A549 (cell line): ENCODE results near the gene CCDC40. TPM values are rescaled to one million over a fixed set of nuclear protein-coding genes. Genes with fewer than 3 reads are reported as not detected.

ENCODE experiments used
- ATAC-seq, 2 experiments: fragments of 200-7000 bp in 1 of 2; fragments of >200 bp in 1 of 2; cut with Nextera tagmentation in 1 of 2; cut with Tn5 transposase in 1 of 2; 3 replicates each; pipeline versions ENCODE4 v1.8.0 to v1.9.1; 2018 to 2020; ENCODE audit warnings: mild to moderate bottlenecking in 1 of 2, moderate library complexity in 1 of 2
- CTCF ChIA-PET: fragments of 300-600 bp; sonication (Branson Sonifier 250); formaldehyde crosslinking; extraction: SDS; loops from one replicate; lab custom pipeline; 2021; ENCODE audit warnings: antibody characterized with exemption, inconsistent platforms; lab: Yijun Ruan, JAX
- POLR2A ChIA-PET: fragments of 350-600 bp; formaldehyde crosslinking; extraction: SDS; loops from one replicate; lab custom pipeline; 2021; ENCODE audit warnings: antibody characterized with exemption, inconsistent platforms; lab: Yijun Ruan, JAX
- DNase-seq, 2 experiments: peaks; one replicate each; pipeline versions ENCODE4 v3.0.0 to v3.0.0-alpha.2; 2011 to 2016; ENCODE audit warnings: low read depth in 1 of 2, low spot score in 1 of 2
- FAIRE-seq: peaks from 2 replicates; lab custom pipeline; 2011; peaks lifted over from hg19 to GRCh38; lab: Jason Lieb, UNC
- H3K27ac ChIP-seq, 2 experiments: fragments of >200 bp; sonication (Bioruptor Twin); formaldehyde crosslinking; 3 replicates each; pipeline ENCODE4 v1.5.1; 2016 to 2017
- H3K4me1 ChIP-seq: fragments of >200 bp; sonication (Bioruptor Twin); formaldehyde crosslinking; 3 replicates; pipeline ENCODE4 v1.6.1; 2016
- H3K4me2 ChIP-seq: fragments of >200 bp; sonication (Bioruptor Twin); formaldehyde crosslinking; 3 replicates; pipeline ENCODE4 v1.6.1; 2016
- H3K4me3 ChIP-seq: fragments of >200 bp; sonication (Bioruptor Twin); formaldehyde crosslinking; 3 replicates; pipeline ENCODE4 v1.5.1; 2016
- H3K9me3 ChIP-seq: fragments of >200 bp; sonication (Bioruptor Twin); formaldehyde crosslinking; 3 replicates; pipeline ENCODE4 v1.6.1; 2016
- BCL3 ChIP-seq: fragments of >200 bp; sonication (Bioruptor Twin); formaldehyde crosslinking; IDR thresholded peaks from 3 replicates; pipeline ENCODE4 v1.6.1; 2016
- BHLHE40 ChIP-seq: IDR thresholded peaks from 2 replicates; pipeline ENCODE4 v1.6.1; 2012; ENCODE audit warnings: low read depth, low read length, inconsistent platforms
- CBX2 ChIP-seq: fragments of 200-600 bp; sonication (generic); IDR thresholded peaks from 2 replicates; pipeline ENCODE4 v1.6.1; 2016; ENCODE audit warnings: low read depth, mild to moderate bottlenecking, borderline replicate concordance
- EHF ChIP-seq: fragments of 250-450 bp; sonication (Bioruptor Pico); IDR thresholded peaks from 2 replicates; pipeline ENCODE4 v1.5.0; 2020; ENCODE audit warnings: mild to moderate bottlenecking
- ELK1 ChIP-seq: fragments of 150-350 bp; IDR thresholded peaks from 2 replicates; pipeline ENCODE4 v1.6.1; 2014; ENCODE audit warnings: low read depth, mild to moderate bottlenecking, low read length
- ESRRA ChIP-seq: fragments of 150-350 bp; IDR thresholded peaks from 2 replicates; pipeline ENCODE4 v1.6.1; 2014; ENCODE audit warnings: mild to moderate bottlenecking, low read length, borderline replicate concordance
- FOSL2 ChIP-seq, 2 experiments: fragments of 450-650 bp in 1 of 2; fragments of >200 bp in 1 of 2; sonication (Bioruptor Twin) in 1 of 2; formaldehyde crosslinking; IDR thresholded peaks; 2 replicates each; pipeline versions ENCODE4 v1.5.0 to v1.6.1; 2016 to 2020; ENCODE audit warnings: mild to moderate bottlenecking in 1 of 2, moderate library complexity in 1 of 2
- GATA3 ChIP-seq: IDR thresholded peaks from 2 replicates; pipeline ENCODE4 v1.6.1; 2012; ENCODE audit warnings: borderline replicate concordance
- HES2 ChIP-seq: fragments of >200 bp; sonication (Bioruptor Twin); formaldehyde crosslinking; IDR thresholded peaks from 2 replicates; pipeline ENCODE4 v1.6.1; 2016
- HEYL ChIP-seq: fragments of 250-450 bp; sonication (Bioruptor Pico); IDR thresholded peaks from 2 replicates; pipeline ENCODE4 v1.8.0; 2021; ENCODE audit warnings: mild to moderate bottlenecking, moderate library complexity
- HMGXB4 ChIP-seq: fragments of 250-450 bp; sonication (Bioruptor Pico); IDR thresholded peaks from 2 replicates; pipeline ENCODE4 v1.5.0; 2021; ENCODE audit warnings: mild to moderate bottlenecking, moderate library complexity, borderline replicate concordance
- JUN ChIP-seq, 2 experiments: fragments of >200 bp; sonication (Bioruptor Twin); formaldehyde crosslinking; IDR thresholded peaks; 2 replicates in 1 of 2; 3 replicates in 1 of 2; pipeline ENCODE4 v1.6.1; 2016 to 2017
- NR3C1 ChIP-seq: fragments of >200 bp; sonication (Bioruptor Twin); formaldehyde crosslinking; IDR thresholded peaks from 3 replicates; pipeline ENCODE4 v1.6.1; 2017
- SMC3 ChIP-seq: fragments of >200 bp; sonication (Bioruptor Twin); formaldehyde crosslinking; IDR thresholded peaks from 3 replicates; pipeline ENCODE4 v1.6.1; 2018; ENCODE audit warnings: inconsistent platforms
- SREBF2 ChIP-seq: fragments of 450-650 bp; IDR thresholded peaks from 2 replicates; pipeline ENCODE4 v1.6.1; 2014; ENCODE audit warnings: mild to moderate bottlenecking, moderate library complexity
- ZFP36 ChIP-seq: fragments of 450-650 bp; IDR thresholded peaks from 2 replicates; pipeline ENCODE4 v1.6.1; 2014; ENCODE audit warnings: borderline replicate concordance; ENCODE audit not compliant: partially characterized antibody
- ZNF302 ChIP-seq: fragments of 250-450 bp; sonication (Bioruptor Pico); IDR thresholded peaks from 2 replicates; pipeline ENCODE4 v1.9.0; 2021; ENCODE audit warnings: inconsistent platforms, mild to moderate bottlenecking, moderate library complexity
- ZSCAN20 ChIP-seq: fragments of 250-450 bp; sonication (Bioruptor Pico); IDR thresholded peaks from 2 replicates; pipeline ENCODE4 v1.8.0; 2022; ENCODE audit warnings: mild to moderate bottlenecking, moderate library complexity
- WGBS: methylation state at CpG from one replicate; pipeline ENCODE4 v1.1.6; 2017; ENCODE audit errors: missing lambda C conversion rate; 5-methylcytosine and 5-hydroxymethylcytosine counted together
- polyA plus RNA-seq, 4 experiments: library from polyadenylated mRNA; depleted of rRNA in 3 of 4; stranded (reverse); fragments of >200 nt; fragmentation: RNase III in 1 of 4; extraction: RNeasy Plus Mini Kit Qiagen cat#74134 plus additional on column Dnase treatment in 1 of 4; gene quantifications; 2 replicates in 3 of 4; 3 replicates in 1 of 4; pipeline ENCODE4 v1.2.3, GENCODE V29; 2011 to 2017

Gene CCDC40
- polyA plus RNA-seq, 2 of the 4 experiments (the other 2 are of a cell fraction) = 5.9 to 11.3 TPM

- CTCF ChIA-PET = interaction anchor here (1.1 to 2.5 kb wide), 3 partner anchors 9 to 36 kb away, joined by 3 to 16 read pairs (median 4); partner anchors contain the start of gene GAA
- FAIRE-seq = no peak
- H3K4me3 ChIP-seq = no peak overlapping the region
- no peak for TF ChIP-seq EHF (CRISPR knock-in tag)
- TF ChIP-seq, all 56 proteins: peak for 0
- no peak for DNase-seq
- POLR2A ChIA-PET = no interaction called here
- Histone ChIP-seq H3K4me1 (peaks cover 17% of the 10 kb centered on the region), H3K4me2 (no peak overlapping the region), H3K9me3 (no peaks in the 10 kb centered on the region), H3K27ac (peak overlapping the region; percentile 8 to 70; a peak in 1 of 6 replicates)
- ATAC-seq = no peak
- WGBS = 94% methylated on average over 32 of the region's 32 CpGs
Observed at GRCh38 chr17:80065478-80066170, 29.2 kb downstream of the CCDC40 start.

- no peak overlapping the region for H3K4me3 ChIP-seq
- no peak for TF ChIP-seq BHLHE40
- TF ChIP-seq SREBF2 = no peak
- TF ChIP-seq NR3C1 = no peak
- no peak for TF ChIP-seq ZNF302 (CRISPR knock-in tag)
- no peak for TF ChIP-seq JUN (IDR thresholded peaks at IDR 0.05)
- TF ChIP-seq GATA3 = no peak
- TF ChIP-seq SMC3 = no peak
- no peak for TF ChIP-seq FOSL2 (IDR thresholded peaks at IDR 0.05)
- TF ChIP-seq FOSL2 (CRISPR knock-in tag; IDR thresholded peaks at IDR 0.05) = no peak
- no peak for TF ChIP-seq ESRRA
- no peak for TF ChIP-seq BCL3
- TF ChIP-seq HMGXB4 (CRISPR knock-in tag) = no peak
- no peak for TF ChIP-seq HES2
- no peak for TF ChIP-seq ZSCAN20
- TF ChIP-seq ZFP36 = no peak
- no peak for TF ChIP-seq HEYL (CRISPR knock-in tag)
- TF ChIP-seq CBX2 = no peak
- no peak for TF ChIP-seq ELK1
- peaks cover 17% of the 10 kb centered on the region for H3K4me1 ChIP-seq
- ChIA-PET POLR2A (no interaction called here), CTCF (interaction anchor here (3.1 to 6.8 kb wide), 2 partner anchors 15 to 33 kb away, joined by 13 to 58 read pairs; partner anchors contain the start of gene GAA)
- no peak overlapping the region for H3K4me2 ChIP-seq
- no peaks in the 10 kb centered on the region for H3K9me3 ChIP-seq
- WGBS = 92% methylated on average over 31 of the region's 31 CpGs
- ATAC-seq = no peak
- no peak for FAIRE-seq
- no peak for DNase-seq
- no peak overlapping the region; a peak in 1 of 6 replicates for H3K27ac ChIP-seq
Observed at GRCh38 chr17:80067393-80067986, 31.0 kb downstream of the CCDC40 start.
